Hematopoietic multipotent progenitor cell treated with erythropoietin and hydrocortisone succinate and interleukin-3 and kit ligand, for 17 days (in vitro differentiated cells): ENCODE measurements around the gene MYH13.

ENCODE experiments used
- DNase-seq: peaks from one replicate; pipeline ENCODE4 v3.0.0-alpha.2; 2015; ENCODE audit warnings: low spot score

The MYH13 gene

GRCh38 chr17:10372906-10373305, at the start of gene MYH13:
MYH13 (minus strand) TSS chr17:10373006; CDS start chr17:10364530, 8,476 bp downstream.
- no peak for DNase-seq

GRCh38 chr17:10421900-10422542, 49.2 kb upstream of the MYH13 start, which contains the start of gene MYH8:
MYH8 (minus strand) TSS chr17:10421950; CDS start chr17:10420227, 1,723 bp downstream.
- DNase-seq = no peak

- DNase-seq = no peak
Measured at GRCh38 chr17:10421211-10421610, 48.4 kb upstream of the MYH13 start.

- no peak for DNase-seq
Measured at GRCh38 chr17:10420811-10421210, 48.0 kb upstream of the MYH13 start.

GRCh38 chr17:10417431-10417830, 44.6 kb upstream of the MYH13 start:
- DNase-seq = no peak

- DNase-seq = no peak
Measured at GRCh38 chr17:10415161-10415560, 42.4 kb upstream of the MYH13 start.

GRCh38 chr17:10403589-10403988, 30.8 kb upstream of the MYH13 start:
- DNase-seq = no peak

- no peak for DNase-seq
Measured at GRCh38 chr17:10398352-10398751, 25.5 kb upstream of the MYH13 start.

- no peak for DNase-seq
Measured at GRCh38 chr17:10396524-10397163, 23.8 kb upstream of the MYH13 start.

- DNase-seq = no peak
Measured at GRCh38 chr17:10394201-10394887, 21.5 kb upstream of the MYH13 start.

GRCh38 chr17:10392880-10393279, 20.1 kb upstream of the MYH13 start:
- no peak for DNase-seq

- no peak for DNase-seq
Measured at GRCh38 chr17:10385871-10386270, 13.1 kb upstream of the MYH13 start.

- DNase-seq = no peak
Measured at GRCh38 chr17:10384175-10384574, 11.4 kb upstream of the MYH13 start.

GRCh38 chr17:10380631-10381408, 8.0 kb upstream of the MYH13 start:
- no peak for DNase-seq

- no peak for DNase-seq
Measured at GRCh38 chr17:10370016-10370608, 2.7 kb downstream of the MYH13 start.

GRCh38 chr17:10369239-10369638, 3.6 kb downstream of the MYH13 start:
- no peak for DNase-seq

GRCh38 chr17:10368561-10368960, 4.2 kb downstream of the MYH13 start:
- DNase-seq = no peak

- no peak for DNase-seq
Measured at GRCh38 chr17:10360578-10360977, 12.2 kb downstream of the MYH13 start.

- no peak for DNase-seq
Measured at GRCh38 chr17:10357768-10358167, 15.0 kb downstream of the MYH13 start.

GRCh38 chr17:10354651-10355050, 18.2 kb downstream of the MYH13 start:
- DNase-seq = no peak

- no peak for DNase-seq
Measured at GRCh38 chr17:10352893-10353292, 19.9 kb downstream of the MYH13 start.

- DNase-seq = no peak
Measured at GRCh38 chr17:10349403-10349802, 23.4 kb downstream of the MYH13 start.
